HG03439 (cell line): ENCODE data around the gene APOL3.
"Not testable (repeated sequence)": the region's sequence is repeated elsewhere in the genome, so short reads cannot be mapped to it uniquely, and the experiment has no call there.

Experiments
- ATAC-seq: cut with Tn5 transposase; IDR thresholded peaks from one replicate; pipeline ENCODE4 v1.9.1; 2021; ENCODE audit warnings: mild to moderate bottlenecking, moderate library complexity; ENCODE audit not compliant: unreplicated experiment

APOL3 gene, protein sequence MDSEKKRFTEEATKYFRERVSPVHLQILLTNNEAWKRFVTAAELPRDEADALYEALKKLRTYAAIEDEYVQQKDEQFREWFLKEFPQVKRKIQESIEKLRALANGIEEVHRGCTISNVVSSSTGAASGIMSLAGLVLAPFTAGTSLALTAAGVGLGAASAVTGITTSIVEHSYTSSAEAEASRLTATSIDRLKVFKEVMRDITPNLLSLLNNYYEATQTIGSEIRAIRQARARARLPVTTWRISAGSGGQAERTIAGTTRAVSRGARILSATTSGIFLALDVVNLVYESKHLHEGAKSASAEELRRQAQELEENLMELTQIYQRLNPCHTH

DNA sequence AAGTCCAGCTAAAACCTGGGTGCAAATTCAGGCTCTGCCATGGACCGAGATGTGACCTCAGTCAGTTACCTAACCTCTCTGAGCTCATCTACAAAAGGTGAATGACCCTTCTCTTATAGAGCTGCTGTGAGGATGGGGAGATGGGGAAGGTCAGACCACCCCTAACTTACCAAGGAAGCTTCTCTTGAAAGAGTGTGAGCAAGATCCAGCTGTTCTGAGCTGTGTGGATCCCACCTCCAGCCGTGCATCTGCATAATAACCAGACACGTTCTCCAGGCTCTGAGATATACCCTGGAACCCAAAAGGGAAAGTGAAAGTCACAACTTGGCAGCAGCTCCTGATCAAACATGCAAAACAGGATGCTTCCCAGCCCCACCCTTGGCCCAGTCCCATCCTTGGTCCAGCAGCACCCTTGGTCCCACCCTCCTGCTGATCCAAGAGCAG, at the start of gene APOL3:
APOL3 (minus strand) TSS at position 257 of the 444 bp plus-strand sequence. CDS start 11,700 bp downstream, outside the sequence.
- no peak for ATAC-seq

DNA sequence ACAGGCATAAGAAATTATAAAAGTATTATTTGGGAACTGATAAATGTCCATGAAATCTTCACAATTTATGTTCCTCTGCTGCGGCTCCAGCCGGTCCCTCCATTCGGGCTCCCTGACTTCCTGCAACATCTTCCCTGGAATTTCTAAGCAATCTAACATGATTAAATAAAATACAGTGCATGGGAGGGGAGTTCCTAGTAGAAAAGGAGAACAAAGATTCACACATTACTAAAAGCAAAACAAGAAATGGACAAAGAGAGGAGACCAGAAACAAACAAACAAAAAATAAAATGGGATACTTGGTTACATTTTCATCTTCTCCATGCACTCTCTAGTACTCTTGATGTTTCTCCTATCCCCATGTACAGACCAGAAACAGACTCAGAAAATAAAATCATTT, 49.7 kb upstream of the APOL3 start:
- ATAC-seq, result no peak

DNA sequence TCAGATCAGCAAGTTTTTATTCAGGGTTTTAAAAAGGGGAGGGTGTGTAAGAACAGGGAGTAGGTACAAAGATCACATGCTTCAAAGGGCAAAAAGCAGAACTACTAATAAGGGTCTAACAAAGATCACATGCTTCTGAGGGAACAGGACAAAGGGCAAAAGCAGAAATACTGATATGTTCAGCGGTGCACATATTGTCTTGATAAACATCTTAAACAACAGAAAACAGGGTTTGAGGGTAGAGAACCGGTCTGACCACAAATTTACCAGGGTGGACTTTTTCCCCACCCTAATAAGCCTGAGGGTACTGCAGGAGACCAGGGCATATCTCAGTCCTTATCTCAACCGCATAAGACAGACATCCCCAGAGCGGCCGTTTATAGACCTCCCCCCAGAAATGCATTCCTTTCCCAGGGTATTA, 48.9 kb upstream of the APOL3 start:
- not testable (repeated sequence) for ATAC-seq

DNA sequence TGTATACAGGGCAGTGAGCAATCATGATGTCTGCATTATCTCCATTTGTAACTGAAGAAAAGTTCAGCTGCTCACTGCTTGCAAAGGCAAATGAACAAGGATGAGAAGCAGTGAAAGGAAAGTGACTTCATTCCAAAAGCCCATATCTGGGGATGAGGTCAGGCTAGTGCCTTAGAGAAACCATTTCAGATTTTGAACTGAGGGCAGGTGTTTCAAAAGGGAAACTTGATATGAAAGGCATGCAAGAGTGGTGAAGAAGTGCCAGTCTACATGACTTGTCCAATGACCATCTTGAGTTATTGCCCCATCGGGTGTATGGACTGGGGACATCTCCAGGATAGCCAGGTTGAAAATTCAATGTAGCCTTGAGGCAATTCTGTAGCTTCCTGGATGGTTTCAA, 48.4 kb upstream of the APOL3 start:
- no peak for ATAC-seq

DNA sequence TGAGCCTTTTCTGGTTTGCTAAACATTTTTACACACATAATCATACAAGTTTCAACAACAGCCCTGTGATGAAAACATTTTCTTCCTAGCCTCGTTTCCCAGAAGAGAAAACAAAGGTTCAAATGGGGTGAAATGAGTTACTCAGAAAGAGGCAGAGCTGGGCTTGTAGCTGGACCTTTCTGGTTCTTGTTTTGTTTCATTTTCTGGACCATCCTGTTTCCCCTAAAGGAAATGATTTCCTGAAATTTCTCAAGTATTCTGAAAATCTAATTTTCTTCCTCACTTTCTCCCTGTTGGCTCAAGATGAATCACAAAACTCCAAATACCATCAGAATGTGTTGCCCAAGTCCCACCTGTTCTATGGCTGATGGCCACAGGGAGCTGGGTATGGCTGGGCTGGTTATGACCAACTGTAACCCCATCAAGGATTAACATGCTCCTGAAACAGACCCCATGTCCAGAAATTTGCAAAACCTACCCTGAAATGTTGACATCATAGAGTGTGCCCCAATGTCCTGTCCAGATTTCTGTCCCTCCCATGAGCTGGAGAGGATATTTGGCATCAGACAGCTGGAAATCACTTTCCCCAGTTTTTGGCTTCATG, 47.7 kb upstream of the APOL3 start:
- no peak for ATAC-seq

DNA sequence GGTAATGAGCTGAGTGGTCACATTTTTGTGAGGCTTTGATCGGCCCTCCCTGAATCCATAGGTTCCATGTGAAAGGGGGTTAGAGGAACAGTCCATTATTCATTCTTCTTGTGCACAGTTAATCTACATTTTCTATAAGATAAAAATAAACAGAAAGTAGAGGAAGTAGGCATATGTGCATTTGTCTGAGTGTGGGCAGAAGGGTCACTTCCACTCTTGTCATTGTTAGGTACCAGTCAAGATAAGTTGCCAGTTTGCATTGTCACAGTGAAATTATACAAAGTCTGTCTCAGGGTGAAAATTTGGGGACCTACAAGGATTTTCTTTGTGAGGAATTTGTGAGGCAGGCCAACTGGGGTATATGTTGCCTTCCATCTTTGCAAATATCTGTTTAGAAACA, 45.7 kb upstream of the APOL3 start:
- no peak for ATAC-seq

DNA sequence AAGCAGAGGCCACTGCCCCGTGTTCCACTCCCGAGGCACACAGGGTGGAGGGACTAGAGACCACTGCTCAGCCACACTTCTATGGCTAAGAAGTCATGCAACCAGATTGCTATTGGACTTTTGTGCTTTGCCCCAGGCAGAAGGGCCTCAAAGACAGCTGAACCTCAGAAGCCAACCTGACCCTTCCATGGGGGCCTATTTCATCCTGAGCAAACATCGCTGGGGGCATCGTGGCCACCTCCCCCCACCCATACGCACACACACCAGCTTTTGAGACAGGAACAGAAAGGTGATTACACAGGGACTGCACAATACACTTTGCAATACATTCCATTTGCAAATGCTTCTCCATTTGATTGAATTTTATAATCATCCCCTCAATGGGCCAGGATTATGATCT, 45.0 kb upstream of the APOL3 start:
- not testable (repeated sequence) for ATAC-seq

DNA sequence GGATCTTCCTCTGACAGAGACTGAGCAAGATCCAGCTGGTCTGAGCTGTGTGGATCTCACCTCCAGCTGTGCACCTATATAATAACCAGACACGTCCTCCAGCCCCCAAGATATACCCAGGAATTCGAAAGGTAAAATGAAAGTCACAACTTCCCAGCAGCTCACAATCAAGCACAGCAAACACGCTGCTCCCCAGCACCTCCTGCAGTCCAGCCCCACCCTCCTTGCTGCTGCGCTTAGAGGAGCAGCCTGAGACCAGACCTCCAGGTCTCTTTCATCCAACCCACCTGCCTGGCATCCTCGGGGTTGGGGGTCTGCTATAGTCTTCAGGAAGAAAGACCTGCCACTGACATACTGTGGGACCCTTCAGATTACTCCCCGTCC, 44.1 kb upstream of the APOL3 start:
- no peak for ATAC-seq

DNA sequence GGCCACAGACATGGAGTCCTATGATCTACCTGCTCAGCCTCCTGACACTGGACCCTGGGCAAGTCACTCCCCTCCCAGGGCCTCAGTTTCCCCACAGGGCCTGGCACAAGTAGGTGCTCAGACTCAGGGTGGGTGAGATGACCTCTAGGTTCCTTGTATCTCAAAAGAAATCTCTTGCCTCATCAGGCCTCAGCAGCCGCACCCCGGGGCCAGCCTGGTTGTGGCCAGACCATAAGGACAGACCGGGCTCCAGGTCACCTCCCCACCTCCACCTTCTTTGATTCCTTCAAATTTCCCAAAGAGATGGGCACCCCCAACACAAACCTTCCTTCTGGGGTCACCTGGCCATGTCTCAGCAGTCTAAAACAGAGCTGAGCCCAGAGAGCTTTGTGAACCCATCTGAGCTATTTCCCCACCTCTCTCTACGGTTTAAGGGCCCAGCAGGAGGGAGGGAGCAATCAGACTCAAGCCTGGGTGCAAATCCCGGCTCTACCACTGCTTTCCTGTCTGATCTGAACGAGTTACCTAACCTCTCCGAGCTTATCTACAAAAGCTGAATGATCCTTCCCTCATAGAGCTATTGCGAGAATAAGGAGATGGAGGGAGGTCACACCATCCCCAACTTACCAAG, 43.6 kb upstream of the APOL3 start:
- no peak for ATAC-seq

DNA sequence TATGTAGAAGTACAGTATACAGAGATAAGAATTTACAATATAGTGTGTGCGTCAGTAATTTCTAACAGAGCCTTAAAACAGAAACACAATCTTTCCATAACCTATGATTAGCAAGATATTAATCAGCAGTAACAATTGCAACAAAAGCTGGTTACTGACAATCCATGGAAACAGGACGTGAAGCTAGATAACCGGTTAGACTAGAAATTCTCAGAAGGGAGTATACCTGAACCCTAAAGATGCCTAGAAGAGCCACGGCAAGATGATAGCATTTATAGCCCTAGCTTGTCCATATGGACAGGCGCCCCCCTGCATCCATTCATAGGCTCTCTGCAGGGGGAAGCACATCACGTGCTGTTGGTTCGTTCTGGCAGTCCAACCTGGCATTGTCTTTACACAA, 42.9 kb upstream of the APOL3 start:
- ATAC-seq, result not testable (repeated sequence)

DNA sequence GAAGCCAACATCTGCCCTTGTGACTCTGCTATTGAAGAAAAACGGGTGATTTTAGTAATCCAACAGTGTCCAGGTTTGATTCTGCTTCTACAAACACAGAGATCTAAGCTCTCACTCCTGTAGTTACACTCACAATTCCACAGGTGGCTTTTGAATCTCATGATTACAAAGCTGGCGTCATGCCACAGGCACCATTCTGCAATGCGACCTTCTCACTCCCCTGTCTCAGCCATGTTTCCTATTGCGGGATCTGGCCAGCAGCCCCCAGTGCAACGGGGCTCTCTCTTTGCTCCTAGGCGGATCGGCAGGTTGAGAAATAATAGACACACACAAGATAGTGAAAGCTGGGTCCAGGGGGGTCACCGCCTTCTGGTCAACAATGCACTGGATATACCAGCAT, 42.4 kb upstream of the APOL3 start:
- ATAC-seq, result not testable (repeated sequence)

DNA sequence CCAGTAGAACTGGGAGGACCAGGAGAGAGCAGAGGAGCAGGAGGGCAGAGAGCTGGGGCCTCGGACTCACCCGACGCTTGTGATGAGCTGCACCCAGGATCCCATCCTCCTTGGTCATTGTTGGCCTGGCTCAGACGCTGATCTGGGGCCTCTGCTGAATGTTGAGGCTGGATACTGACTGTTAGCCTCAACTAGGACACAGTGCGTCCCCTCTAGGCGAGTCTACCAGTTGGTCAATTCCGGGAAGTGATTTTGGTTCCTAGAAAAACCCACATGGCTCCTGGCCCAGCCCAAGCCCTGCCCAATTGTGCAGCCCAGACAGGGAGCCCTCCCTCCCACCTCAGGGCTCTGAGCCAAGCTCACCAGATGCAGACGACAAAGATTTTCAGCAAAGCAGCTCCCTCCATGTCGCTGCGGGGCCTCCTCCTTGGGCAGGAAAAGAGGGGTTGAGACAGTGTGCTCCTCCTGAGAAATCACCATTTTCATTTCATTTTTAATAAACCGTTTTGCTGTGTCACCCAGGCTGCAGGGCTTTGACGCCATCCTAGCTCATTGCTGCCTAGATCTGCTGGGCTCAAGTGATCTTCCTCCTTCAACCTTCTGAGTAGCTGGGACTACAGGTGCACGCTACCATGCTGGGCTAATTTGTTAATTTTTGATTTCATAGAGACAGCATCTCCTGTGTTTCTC, 41.2 kb upstream of the APOL3 start, which contains the start of gene APOL4:
APOL4 (minus strand) TSS at position 180 of the 690 bp plus-strand sequence; CDS start at position 105, 75 bp downstream.
- ATAC-seq, result no peak

DNA sequence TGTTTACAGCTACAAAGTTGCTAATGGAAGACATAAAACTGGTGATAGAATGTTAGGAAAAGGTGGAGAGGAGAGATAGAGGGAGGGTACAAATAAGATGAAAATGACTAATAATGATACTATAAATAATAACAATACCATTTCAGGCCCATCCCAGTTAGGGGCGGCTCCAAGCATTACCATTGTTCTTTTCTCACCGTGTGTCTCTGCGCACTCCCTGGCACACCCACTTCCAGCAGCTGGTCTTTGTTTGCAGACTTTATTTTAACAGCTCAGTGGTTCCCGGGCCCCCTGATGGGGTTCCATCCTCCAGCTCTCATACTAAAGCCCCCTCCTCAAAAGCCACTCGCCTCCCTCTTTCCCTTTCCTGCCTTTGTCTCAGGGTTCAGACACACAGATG, 40.5 kb upstream of the APOL3 start:
- not testable (repeated sequence) for ATAC-seq

DNA sequence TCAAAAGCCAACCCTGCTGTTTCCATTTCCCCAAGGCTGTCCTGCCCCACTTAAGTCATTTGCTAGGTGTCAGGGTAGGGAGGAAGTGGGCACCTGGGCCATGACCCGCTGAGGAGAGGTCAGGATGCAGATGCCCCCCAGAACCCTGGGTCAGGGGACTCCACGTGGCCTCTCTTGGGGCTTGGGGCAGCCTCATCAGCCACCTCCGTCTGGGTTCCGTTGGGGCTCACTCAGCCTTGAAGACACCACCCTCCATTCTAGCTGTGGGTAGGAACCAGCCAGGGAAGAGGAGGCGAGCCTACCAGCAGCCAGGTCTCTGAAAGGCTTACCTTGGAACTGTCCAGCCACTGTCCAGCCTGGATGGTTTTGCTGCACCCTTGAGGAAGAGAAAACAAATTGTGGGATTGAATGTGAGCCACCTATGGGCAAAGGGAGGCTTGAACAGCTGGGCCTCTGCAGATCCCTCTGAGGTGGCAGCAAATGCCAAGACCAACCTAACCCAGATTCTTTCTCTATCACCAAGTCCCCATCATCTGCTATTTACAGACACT, 38.5 kb upstream of the APOL3 start:
- ATAC-seq, result no peak

DNA sequence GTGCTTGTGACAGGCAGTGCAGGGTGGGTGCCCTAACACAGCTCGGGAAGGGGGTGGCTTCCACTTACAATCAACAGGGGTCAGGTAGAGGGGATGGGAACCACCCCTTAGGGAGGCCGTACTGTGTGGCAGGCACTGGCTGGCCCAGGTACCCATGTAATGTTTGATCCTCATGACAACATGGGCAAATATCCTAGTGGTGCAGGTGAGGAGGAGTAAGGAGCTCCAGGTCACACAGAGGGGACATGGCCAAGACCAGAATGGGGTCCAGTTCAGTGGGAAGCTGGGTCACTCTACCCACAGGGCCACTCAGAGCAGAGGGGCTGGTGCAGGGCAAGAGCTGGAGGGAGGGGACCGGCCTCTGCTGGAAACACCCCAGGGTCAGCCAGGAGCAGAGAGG, 38.0 kb upstream of the APOL3 start:
- no peak for ATAC-seq

DNA sequence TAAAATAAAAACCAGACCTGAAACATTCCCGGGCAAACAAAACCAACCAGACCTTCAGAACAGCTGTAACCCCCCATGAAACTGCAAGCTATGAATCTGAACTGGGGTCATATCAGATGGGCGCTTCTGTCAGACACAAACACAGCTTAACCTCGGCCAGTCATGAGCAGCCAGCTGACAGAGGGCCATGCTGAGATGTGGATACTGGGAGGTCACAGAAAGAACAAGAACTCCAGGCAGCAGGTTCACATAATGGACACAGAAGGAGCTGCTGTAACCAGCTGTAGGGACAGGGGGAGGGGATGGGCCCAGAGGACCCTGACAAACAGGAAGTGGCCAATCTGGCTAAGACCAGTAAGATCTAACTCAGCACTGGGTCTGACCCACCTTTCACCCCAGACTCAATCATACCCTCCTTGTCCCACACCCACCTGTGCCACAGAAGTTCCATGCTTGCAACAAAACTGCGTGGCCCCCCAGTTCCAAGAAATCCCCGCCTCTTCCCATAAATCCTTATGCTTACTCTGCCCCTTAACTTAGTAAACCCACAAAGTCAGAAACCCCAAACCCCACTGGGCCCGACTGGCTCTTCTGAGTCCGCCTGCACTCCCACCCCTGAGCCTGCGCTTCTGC, 37.1 kb upstream of the APOL3 start:
- no peak for ATAC-seq

DNA sequence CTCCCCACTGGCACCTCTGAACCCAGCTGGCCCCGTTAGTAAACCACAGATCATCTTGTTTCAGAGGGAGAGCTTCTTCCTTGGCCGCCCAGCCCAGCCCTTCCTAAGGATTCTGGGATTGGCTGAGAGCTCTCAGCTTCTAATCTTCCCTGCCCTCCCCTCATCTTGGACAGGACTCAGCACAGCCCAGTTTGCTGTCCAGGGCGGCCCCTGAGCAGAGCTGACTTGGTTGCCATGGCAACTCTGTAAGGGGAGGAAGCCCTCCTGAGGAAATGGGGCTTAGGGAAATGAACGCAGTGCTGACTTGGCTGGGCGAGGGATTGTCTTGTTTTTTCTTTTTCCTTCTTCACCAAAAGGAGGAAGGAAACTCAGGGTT, 36.5 kb upstream of the APOL3 start:
- no peak for ATAC-seq

DNA sequence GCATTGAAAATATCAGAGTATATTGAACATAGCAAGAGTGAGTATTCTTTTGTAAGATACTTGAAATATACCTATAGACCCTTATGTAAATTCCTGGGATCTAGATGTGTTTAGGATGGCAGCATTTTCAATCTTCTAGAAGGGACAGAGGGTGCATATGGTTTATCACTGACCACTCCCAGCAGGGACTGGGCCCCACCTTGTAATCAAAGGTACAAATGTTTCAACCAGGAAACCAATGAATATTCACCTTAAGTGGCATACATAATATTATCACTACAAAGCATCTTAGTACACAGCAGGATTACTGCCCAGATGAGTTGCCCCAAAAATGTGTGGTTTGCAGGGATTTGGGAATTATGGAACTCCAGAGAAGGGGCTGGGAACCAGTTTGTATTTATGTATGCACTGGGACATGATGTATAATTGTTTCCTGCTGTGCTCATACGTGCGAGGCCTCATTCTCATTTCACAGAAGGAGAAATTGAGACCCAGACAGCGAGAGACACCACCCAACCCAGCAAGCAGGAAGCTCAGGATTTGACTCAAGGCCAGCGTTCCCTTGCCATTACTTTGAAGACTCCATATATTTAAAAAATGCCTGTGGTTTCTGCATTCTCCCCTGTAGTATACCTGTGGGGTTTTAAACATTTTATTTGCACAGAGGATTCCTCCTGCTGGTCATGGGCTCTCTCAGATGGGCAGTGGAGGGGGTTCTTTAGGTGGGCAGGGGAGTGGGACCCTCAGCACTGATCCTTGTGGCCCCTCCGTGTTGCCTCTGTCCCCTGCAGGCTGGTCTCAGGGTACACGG, 35.9 kb upstream of the APOL3 start:
- ATAC-seq, result no peak

DNA sequence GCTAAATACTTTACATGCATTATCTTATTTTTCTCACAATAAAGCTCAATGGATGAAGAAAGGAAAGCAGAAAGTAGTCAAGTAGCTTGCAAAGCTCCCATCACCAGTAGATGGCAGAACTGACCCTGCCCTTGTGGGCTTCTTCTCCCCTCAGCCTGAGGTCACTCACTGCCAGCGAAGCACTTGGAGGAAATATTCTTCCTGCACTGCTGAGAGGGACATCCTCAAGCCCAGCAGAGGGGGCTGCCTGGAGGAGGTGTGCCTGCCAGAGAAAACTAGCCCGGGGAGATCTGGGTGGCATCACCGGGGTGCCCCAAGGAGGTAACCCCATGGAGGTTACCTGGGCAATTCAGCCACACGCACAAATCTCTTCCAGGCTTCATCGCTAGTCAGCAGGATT, 34.4 kb upstream of the APOL3 start:
- ATAC-seq, result no peak

DNA sequence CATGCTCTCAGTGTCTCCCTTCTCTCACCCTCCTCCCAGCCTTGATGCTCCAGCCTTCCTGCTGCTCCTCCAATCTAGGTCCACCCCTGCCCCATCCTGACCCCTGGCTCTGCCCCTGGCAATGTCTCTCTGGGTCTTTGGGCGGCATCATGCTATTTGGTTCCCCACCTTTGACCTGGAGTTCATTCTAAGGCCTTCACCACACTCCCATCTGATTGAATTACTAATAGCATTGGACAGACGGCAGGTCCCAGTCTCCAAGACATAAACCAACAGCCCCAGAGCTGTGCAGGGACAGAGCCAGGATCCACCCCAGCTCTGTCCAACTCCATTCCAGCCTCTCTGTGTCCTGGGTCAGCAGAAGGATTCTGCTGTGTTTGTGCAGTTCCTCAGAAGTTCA, 33.8 kb upstream of the APOL3 start:
- ATAC-seq, result no peak
